H1 (cell line): Measurements from ENCODE around the gene PACSIN2. TPM values are rescaled to one million over a fixed set of nuclear protein-coding genes. Genes with fewer than 3 reads are reported as not detected.

ENCODE experiments used
- EP300 ChIP-seq, 2 experiments: IDR thresholded peaks; 1 replicate in 1 of 2; 2 replicates in 1 of 2; pipeline ENCODE4 v1.6.1; 2011 to 2012; ENCODE audit warnings: low read depth in 2 of 2, low read length in 2 of 2, mild to moderate bottlenecking in 2 of 2, borderline replicate concordance in 1 of 2, inconsistent platforms in 1 of 2, moderate library complexity in 1 of 2
- EZH2 ChIP-seq: fragments of 200-600 bp; sonication (generic); IDR thresholded peaks from 2 replicates; pipeline ENCODE4 v1.7.1; 2012; ENCODE audit warnings: low read depth, mild to moderate bottlenecking, moderate library complexity, low read length, inconsistent platforms; ENCODE audit not compliant: severe bottlenecking
- FOSL1 ChIP-seq: IDR thresholded peaks from 2 replicates; pipeline ENCODE4 v1.6.1; 2011; ENCODE audit warnings: mild to moderate bottlenecking, low read depth, low read length, moderate library complexity; ENCODE audit not compliant: insufficient read depth
- JUN ChIP-seq: IDR thresholded peaks from 2 replicates; pipeline ENCODE4 v1.6.1; 2011; ENCODE audit warnings: low read depth, mild to moderate bottlenecking, improper control_type of control experiment, low read length
- POLR2A ChIP-seq, 2 experiments: IDR thresholded peaks; 1 replicate in 1 of 2; 2 replicates in 1 of 2; pipeline ENCODE4 v1.6.1; 2011; ENCODE audit warnings: low read depth in 2 of 2, low read length in 2 of 2, mild to moderate bottlenecking in 2 of 2; ENCODE audit errors: control extremely low read depth in 1 of 2
- RBBP5 ChIP-seq: IDR thresholded peaks from 2 replicates; pipeline ENCODE4 v1.7.1; 2012; ENCODE audit warnings: low read depth, mild to moderate bottlenecking, inconsistent platforms, low read length, moderate library complexity, borderline replicate concordance
- RNF2 ChIP-seq: fragments of 200-900, 300-1000 bp; sonication (generic); IDR thresholded peaks from 2 replicates; pipeline ENCODE4 v1.7.1; 2016; ENCODE audit warnings: borderline replicate concordance, low read depth, mild to moderate bottlenecking, antibody characterized with exemption, low read length; ENCODE audit not compliant: poor library complexity, severe bottlenecking; ENCODE audit errors: missing control alignments
- SIN3A ChIP-seq, 2 experiments: IDR thresholded peaks in 1 of 2; conservative IDR thresholded peaks in 1 of 2; 2 replicates each; pipeline ENCODE4 v1.6.1; 2011 to 2012; ENCODE audit warnings: low read length in 2 of 2, improper control_type of control experiment in 1 of 2, low read depth in 1 of 2, mild to moderate bottlenecking in 1 of 2
- TCF12 ChIP-seq: IDR thresholded peaks from 2 replicates; pipeline ENCODE4 v1.6.1; 2011; ENCODE audit warnings: low read depth, mild to moderate bottlenecking, low read length
- polyA plus RNA-seq, 7 experiments: library from polyadenylated mRNA; depleted of rRNA in 3 of 7; stranded (reverse) in 5 of 7; unstranded in 2 of 7; fragments of >200 nt in 5 of 7; fragments of 200-250 nt in 2 of 7; gene quantifications; 1 replicate in 5 of 7; 2 replicates in 1 of 7; 4 replicates in 1 of 7; pipeline versions ENCODE4 v1.2.1 to v1.2.3, GENCODE V29; 2011 to 2013; ENCODE audit warnings: missing spikeins in 2 of 7, mixed read lengths in 2 of 7
- total RNA-seq: library from RNA; stranded (reverse); fragmentation: NEBNext Ultra II Directional; extraction: Animal tissue kit (Norgen Biotek cat#: 25700); gene quantifications from 2 replicates; pipeline ENCODE4 v1.2.1, GENCODE V29; 2021

The PACSIN2 gene
- total and polyA plus RNA-seq, 2 of the 8 experiments (the other 6 are each of a cell fraction or from before 2014, with no cell fraction given): 44.8 to 64.2 TPM

DNA sequence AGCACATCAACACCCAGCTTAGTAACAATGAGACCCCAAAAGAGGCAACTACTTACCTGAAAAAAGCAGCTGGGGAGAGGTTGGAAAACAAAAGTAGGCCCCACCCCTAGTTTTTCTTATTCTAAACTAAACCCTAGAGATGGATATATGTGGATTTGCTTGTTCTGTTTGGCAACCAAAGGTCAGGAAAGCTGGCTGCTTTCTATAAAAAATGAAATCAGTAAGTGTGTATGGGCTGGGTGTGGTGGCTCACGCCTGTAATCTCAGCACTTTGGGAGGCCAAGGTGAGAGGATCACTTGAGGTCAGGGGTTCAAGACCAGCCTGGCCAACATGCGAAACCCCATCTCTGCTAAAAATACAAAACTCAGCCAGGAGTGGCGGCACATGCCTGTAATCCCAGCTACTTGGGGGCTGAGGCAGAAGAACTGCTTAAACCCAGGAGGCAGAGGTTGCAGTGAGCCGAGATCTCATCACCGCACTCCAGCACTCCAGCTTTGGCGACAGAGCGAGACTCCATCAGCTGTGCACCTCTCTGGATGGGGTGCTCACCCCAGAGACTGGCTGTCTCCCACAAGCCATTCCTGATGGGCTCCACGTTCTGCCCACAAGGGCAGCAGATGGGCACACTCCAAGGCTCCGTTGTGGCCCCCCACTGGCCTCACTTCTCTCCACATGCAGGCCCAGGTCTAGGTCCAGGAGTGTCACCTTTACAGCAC, 30.0 kb downstream of the PACSIN2 start (continued):
- TF ChIP-seq EP300 (IDR thresholded peaks at IDR 0.05; ENCODE audit: borderline replicate concordance in 1 of 2, low read depth in 2 of 2, low read length in 2 of 2): no peak
- TF ChIP-seq RNF2: no peak
- no peak for TF ChIP-seq JUN
- no peak for TF ChIP-seq POLR2A (IDR thresholded peaks at IDR 0.05; ENCODE audit: control extremely low read depth in 1 of 2, low read depth in 2 of 2, low read length in 2 of 2)
- TF ChIP-seq EZH2: no peak
- no peak for TF ChIP-seq FOSL1
- TF ChIP-seq SIN3A (conservative IDR thresholded peaks at IDR 0.05 in 1 of 2, IDR thresholded peaks at IDR 0.05 in 1 of 2; ENCODE audit: low read depth in 1 of 2, low read length in 2 of 2): no peak
- no peak for TF ChIP-seq TCF12
- no peak for TF ChIP-seq RBBP5
